GM12865 (cell line): Measurements from ENCODE around the gene COX4I2.

ENCODE experiments used
- DNase-seq: peaks from one replicate; pipeline ENCODE4 v3.0.0; 2010; ENCODE audit warnings: low read depth
- H3K4me3 ChIP-seq: 2 replicates; pipeline ENCODE4 v1.5.1; 2011; ENCODE audit warnings: mild to moderate bottlenecking, low read depth, low read length, control low read depth
- TF ChIP-seq, protein P1 (sequence below): IDR thresholded peaks from 2 replicates; pipeline ENCODE4 v1.5.1; 2011; ENCODE audit warnings: low read length, control low read depth, low read depth, inconsistent platforms; ENCODE audit not compliant: insufficient read depth; ENCODE audit errors: missing control alignments

COX4I2 gene

GRCh38 chr20:31691646-31692275 lies 54.0 kb downstream of the COX4I2 start:
- no peak overlapping the region for H3K4me3 ChIP-seq
- peak; percentile 38 for DNase-seq
- TF ChIP-seq, protein P1, sequence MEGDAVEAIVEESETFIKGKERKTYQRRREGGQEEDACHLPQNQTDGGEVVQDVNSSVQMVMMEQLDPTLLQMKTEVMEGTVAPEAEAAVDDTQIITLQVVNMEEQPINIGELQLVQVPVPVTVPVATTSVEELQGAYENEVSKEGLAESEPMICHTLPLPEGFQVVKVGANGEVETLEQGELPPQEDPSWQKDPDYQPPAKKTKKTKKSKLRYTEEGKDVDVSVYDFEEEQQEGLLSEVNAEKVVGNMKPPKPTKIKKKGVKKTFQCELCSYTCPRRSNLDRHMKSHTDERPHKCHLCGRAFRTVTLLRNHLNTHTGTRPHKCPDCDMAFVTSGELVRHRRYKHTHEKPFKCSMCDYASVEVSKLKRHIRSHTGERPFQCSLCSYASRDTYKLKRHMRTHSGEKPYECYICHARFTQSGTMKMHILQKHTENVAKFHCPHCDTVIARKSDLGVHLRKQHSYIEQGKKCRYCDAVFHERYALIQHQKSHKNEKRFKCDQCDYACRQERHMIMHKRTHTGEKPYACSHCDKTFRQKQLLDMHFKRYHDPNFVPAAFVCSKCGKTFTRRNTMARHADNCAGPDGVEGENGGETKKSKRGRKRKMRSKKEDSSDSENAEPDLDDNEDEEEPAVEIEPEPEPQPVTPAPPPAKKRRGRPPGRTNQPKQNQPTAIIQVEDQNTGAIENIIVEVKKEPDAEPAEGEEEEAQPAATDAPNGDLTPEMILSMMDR = no peak

- DNase-seq = no peak
- TF ChIP-seq, protein P1 = no peak
- no peak overlapping the region for H3K4me3 ChIP-seq
Observed at GRCh38 chr20:31693402-31693801, 55.7 kb downstream of the COX4I2 start.

DNA sequence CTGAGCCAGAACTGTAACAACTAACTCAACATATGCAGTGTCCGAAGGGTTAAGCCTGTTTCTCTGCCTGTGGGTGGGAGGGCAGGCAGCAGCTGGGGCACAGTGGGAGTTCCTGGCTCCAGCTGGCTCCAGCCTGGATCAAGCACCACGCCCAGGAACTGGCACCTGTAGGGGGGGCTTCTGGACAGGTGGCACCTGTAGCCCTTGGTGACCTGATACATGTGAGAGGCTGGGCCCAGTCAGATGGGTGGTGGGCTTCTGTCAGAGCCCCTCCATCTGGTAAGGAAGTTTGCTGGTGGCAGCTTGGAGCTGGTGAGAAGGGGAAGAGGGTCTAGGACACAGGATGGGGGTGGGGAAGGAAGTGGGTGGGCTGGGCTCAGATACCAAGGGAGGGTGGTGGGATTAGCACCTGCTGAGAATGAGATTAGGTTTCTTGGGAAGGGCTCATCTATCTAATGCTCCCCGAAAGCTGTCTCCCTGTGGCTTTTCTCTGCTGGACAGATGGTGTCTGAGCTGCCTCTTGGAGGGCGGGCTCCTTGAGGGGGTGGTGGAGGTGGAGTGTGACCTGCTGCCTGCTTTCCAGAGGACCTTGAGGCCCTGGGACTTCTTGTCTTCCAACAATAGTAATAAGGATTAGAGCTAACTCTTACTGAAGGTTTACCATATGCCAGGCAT lies 56.4 kb downstream of the COX4I2 start:
- DNase-seq = no peak
- TF ChIP-seq, protein P1 = no peak
- no peak overlapping the region for H3K4me3 ChIP-seq
